ENCODE results near the gene SLC8A2.
"Not testable (repeated sequence)": the region's sequence is repeated elsewhere in the genome, so short reads cannot be mapped to it uniquely, and the experiment has no call there.

The SLC8A2 gene

GRCh38 chr19:47486900-47487299, 15.2 kb upstream of the SLC8A2 start:
- peak; percentile 31 for DNase-seq

DNA sequence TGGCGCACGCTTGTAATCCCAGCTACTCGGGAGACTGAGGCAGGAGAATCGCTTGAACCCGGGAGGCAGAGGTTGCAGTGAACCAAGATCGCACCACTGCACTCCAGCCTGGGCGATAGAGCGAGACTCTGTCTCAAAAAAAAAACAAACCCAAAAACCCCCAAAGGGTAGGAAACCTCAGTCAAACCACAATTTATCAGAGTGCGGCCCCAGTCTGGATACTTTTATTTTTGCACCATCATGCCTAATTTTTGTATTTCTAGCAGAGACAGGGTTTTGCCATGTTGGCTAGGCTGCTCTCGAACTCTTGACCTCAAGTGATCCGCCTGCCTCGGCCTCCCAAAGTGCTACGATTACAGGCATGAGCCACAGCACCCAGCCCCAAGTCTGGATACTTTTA, 14.5 kb upstream of the SLC8A2 start:
- DNase-seq, result not testable (repeated sequence)

- DNase-seq, result no peak
Measured at GRCh38 chr19:47485210-47485609, 13.5 kb upstream of the SLC8A2 start.

GRCh38 chr19:47483800-47484690, 12.4 kb upstream of the SLC8A2 start, which contains the start of gene KPTN:
TSS of gene KPTN (minus strand) at chr19:47484219. CDS start at chr19:47484160, 59 bp downstream.
- peak; percentile 91 for DNase-seq

DNA sequence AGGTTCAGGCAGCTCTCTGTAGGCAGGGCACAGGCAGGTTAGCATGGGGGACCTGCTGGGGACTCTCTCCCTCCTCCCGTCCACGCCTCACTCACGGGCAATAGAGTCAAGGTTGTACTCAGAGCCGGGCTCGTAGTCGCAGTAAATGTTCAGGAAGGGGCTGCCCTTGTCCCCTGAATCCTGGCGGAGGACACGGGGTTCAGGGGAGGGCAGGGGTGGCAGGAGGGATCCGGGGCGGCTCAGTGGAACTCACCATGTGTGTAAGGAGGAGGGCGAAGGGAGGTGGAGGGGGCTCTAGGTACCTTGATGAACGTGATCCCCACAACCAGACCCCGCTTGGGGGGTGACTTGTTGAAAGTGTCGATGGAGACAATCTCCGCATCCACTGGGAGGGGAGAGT, 11.5 kb upstream of the SLC8A2 start:
- DNase-seq, result no peak

DNA sequence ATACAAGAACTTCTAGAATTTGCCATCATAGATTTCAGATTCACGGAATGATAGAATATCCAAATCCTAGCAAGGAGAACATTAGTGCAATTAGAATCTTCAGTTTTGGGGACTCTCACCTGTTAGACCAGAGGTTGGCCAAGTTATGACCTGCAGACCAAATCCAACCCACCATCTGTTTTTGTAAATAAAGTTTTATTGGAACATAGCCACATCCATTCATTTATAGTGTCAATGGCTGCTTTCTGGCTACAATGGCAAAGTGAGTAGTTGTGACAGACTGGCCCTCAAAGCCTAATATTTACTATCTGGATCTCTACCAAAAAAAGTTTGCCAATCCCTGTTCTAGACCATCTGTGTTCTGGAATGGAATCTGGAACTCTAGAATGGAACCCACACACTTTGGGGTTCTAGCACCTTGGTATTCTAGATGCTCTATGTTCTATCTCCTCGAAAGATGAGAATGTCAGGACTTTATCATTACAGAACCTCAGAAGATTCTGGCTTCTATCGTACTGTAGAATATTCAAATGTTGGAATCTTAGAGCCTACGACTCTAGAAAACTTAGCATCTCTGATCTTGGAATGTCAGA, 9.9 kb upstream of the SLC8A2 start:
- DNase-seq, result no peak

DNA sequence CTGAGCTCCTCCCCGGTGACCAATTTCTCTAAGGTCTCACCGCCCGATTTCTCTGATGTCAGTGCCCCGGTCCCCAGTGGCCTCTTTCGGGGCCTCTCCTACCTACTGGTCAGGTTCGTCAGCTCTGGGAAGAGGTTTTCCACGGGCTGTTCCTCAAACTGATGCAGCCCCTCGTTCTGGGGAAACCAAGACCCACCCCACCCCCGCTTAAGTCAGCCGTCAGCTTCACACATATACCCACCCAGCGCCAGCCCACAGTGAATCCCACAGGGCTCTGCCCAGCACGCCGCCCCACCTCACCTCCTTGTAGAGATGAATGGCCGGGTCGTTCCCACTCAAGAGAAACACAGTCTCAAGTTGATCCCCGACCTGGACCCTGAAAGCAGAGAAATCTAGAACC, 9.0 kb upstream of the SLC8A2 start:
- DNase-seq, result no peak

- DNase-seq, result no peak
Measured at GRCh38 chr19:47479701-47480503, 8.2 kb upstream of the SLC8A2 start.

GRCh38 chr19:47476438-47476972, 4.8 kb upstream of the SLC8A2 start:
- no peak for DNase-seq

DNA sequence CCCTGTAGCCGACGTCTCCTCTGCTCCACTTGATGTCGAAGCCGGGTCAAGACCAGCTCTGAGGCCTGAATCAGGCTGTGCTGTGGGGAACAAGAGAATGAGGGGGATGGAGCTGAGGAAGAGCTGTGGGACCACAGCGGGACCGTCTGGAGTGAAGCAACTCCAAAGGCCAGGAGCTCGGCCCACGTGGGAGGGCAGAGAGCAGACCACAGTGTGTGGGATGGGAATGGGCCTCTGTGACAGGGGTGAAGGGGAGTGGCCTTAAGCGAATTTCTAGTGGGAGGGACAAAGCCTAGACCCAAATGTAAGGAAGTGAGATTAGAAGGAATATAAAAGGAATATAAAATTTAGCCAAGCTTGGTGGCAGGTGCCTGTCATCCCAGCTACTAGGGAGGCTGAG, 3.8 kb upstream of the SLC8A2 start:
- DNase-seq, result no peak

- DNase-seq, result no peak
Measured at GRCh38 chr19:47473336-47473735, 1.6 kb upstream of the SLC8A2 start.

GRCh38 chr19:47471381-47471732, 336 bp downstream of the SLC8A2 start:
- no peak for DNase-seq

DNA sequence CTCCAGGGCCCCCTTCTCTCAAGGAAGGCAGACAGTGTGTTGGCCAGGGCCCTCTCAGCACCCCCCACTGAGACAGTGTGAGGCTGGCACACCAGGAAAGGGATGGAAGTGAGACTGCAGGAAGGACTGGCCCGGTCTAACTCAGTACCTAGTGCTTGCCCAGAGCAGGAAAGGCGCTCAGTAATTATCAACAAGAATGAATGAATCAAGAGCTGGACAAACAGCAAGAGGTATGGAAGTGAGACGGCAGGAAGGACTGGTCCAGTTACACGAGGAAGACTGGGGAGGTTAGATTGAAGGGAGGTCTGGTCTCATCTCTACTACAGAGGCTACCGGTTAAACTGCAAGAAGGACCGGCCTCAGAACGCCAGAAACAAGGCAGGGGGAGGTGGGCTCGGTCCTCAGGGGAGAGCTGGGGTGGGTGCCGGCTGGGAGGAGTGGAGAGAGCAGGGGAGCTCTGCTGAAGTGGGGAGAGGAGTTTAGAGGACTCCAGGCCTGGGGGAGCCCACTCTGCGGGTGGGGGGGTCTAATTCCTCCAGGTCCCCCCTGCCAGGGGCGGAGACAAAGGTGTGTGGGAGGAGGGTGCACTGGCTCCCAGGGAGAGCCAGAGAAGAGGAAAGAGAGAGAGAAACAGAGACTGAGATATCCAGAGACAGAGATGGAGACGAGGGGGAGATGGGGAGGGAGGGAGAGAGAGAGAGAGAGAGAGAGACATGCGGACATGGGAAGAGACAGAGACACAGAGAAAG, 1.1 kb downstream of the SLC8A2 start:
- DNase-seq, result no peak

- no peak for DNase-seq
Measured at GRCh38 chr19:47469719-47470118, 2.0 kb downstream of the SLC8A2 start.

DNA sequence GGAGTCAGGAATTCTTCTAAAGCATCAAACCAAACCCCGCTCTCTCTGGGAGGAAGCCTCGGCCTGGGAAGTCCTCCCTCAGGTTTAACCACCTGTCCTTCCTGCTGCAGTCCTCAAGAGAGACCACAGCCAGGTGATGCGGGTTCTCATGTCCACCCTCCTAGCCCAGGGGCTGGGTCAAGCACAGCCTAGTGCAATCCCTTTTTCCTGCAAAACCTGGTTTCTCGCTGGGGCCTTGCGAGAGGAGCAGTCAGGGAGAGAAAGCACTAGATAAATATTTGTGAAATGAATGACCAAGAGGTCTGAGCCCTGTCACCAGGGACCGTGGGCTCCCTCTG, 2.4 kb downstream of the SLC8A2 start:
- no peak for DNase-seq

DNA sequence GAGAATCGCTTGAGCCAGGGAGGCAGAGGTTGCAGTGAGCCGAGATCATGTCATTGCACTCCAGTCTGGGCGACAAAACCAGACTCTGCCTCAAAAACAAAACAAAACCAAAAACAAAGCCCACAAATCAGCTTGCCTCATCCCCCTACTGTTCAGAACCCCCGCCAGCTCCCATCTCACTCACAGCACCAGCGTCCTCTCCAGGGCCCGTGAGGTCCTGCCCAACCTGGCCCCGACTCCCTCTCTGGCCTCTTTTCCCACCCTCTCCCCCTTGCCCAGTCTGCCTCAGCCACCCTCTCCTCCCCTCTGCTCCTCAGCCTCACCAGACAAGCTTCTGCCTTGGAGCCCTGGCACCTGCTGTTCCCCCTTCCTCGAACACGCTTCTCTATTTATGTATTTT, 3.8 kb downstream of the SLC8A2 start:
- DNase-seq, result no peak

DNA sequence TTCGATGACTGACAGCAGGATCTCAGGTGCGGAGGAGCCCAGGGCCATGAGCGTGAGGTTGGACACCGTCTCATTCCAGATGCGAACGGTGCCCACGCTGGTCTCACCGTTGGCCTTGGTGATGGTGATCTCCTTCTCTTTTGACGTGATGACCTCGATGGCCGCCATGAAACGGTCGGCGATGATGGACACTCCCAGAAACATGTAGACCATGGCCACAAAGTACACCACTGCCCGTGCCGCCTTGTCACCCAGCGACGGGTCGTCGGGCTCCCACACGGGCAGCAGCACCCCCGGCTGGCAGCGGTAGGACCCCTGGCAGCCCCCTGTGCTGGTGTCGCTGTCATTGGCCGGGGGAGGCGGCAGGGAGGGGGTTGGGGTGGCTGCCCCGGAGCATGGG, 5.7 kb downstream of the SLC8A2 start:
- no peak for DNase-seq

GRCh38 chr19:47464675-47465419, 6.8 kb downstream of the SLC8A2 start:
- no peak for DNase-seq

- no peak for DNase-seq
Measured at GRCh38 chr19:47461876-47462275, 9.8 kb downstream of the SLC8A2 start.

DNA sequence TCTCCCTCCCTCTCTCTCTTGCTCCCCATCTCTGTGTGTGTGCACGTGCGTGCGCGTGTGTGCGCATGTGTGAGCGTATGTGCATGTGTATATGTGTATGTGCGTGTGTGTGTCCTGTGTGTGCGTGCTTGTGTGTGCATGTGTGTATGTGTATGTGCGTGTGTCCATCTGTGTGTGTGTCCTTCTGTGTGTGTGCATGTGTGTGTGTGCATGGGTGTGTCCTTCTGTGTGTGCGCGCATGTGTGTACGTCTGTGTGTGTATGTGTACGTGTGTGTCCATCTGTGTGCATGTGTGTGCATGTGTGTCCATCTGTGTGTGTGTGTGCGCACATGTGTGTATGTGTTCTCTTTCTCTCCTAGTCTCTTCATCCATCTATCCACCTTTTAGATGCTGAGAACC, 12.2 kb downstream of the SLC8A2 start:
- DNase-seq, result no peak

DNA sequence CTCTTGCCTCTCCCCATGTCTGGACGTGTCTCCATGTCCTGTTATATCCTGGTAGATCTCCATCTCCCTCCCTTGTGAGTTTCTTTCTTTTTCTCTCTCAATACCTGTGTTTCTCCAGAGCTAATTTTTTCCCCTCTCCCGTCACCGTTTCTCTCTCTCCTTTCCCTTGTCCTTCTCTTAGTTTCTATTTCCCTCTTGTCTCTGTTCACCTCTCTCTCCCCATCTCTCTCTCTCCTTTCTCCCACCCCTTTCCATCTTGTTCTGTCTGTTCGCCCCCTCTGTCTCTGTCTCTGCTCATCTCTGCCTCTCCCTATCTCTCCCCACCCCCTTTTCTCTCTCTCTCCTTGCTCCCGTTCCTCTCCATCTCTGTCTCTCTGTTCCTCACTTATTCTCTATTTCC, 13.0 kb downstream of the SLC8A2 start:
- DNase-seq, result no peak
